ENCODE data around the gene DDX24.

The DDX24 gene
- total RNA-seq: 419 to 503 (median 459) reads per million in 4 experiments

GRCh38 chr14:94080621-94081385 is at the start of gene DDX24, which contains the start of gene IFI27L1:
Gene DDX24, minus strand, starts transcription at chr14:94081202. Its CDS starts 1,460 bp downstream, at chr14:94079742.
Gene IFI27L1, plus strand, starts transcription at chr14:94081310. Its CDS starts 15,628 bp downstream, at chr14:94096938.
- peak; percentile 91 for DNase-seq

GRCh38 chr14:94129758-94130414 is 48.9 kb upstream of the DDX24 start:
- DNase-seq: peak; percentile 17

GRCh38 chr14:94129111-94129757 is 48.2 kb upstream of the DDX24 start, which contains the start of gene IFI27L2:
Gene IFI27L2, minus strand, starts transcription at chr14:94129604. Its CDS starts 40 bp downstream, at chr14:94129564.
- peak; percentile 66 for DNase-seq

- no peak for DNase-seq
These were observed 47.3 kb upstream of the DDX24 start for GRCh38 chr14:94128216-94128839.

- no peak for DNase-seq
These were observed 46.3 kb upstream of the DDX24 start for GRCh38 chr14:94127330-94127729.

GRCh38 chr14:94126800-94127199 is 45.8 kb upstream of the DDX24 start:
- no peak for DNase-seq

GRCh38 chr14:94126419-94126677 is 45.3 kb upstream of the DDX24 start:
- DNase-seq: no peak

- no peak for DNase-seq
These were observed 44.8 kb upstream of the DDX24 start for GRCh38 chr14:94125659-94126418.

- no peak for DNase-seq
These were observed 43.8 kb upstream of the DDX24 start for GRCh38 chr14:94124582-94125377.

- no peak for DNase-seq
These were observed 42.9 kb upstream of the DDX24 start for GRCh38 chr14:94123868-94124267.

- no peak for DNase-seq
These were observed 42.3 kb upstream of the DDX24 start for GRCh38 chr14:94123296-94123695.

GRCh38 chr14:94122438-94122837 is 41.4 kb upstream of the DDX24 start:
- DNase-seq: no peak

- DNase-seq: no peak
These were observed 40.5 kb upstream of the DDX24 start for GRCh38 chr14:94121485-94121884.

GRCh38 chr14:94120667-94121340 is 39.8 kb upstream of the DDX24 start:
- no peak for DNase-seq

- DNase-seq: no peak
These were observed 38.1 kb upstream of the DDX24 start for GRCh38 chr14:94119071-94119470.

- no peak for DNase-seq
These were observed 36.9 kb upstream of the DDX24 start for GRCh38 chr14:94117856-94118255.

- no peak for DNase-seq
These were observed 35.7 kb upstream of the DDX24 start for GRCh38 chr14:94116701-94117100.

- DNase-seq: no peak
These were observed 34.6 kb upstream of the DDX24 start for GRCh38 chr14:94115631-94116030.

- no peak for DNase-seq
These were observed 34.1 kb upstream of the DDX24 start for GRCh38 chr14:94115058-94115591.

- no peak for DNase-seq
These were observed 33.6 kb upstream of the DDX24 start for GRCh38 chr14:94114589-94115057.

All from effector CD8-positive, alpha-beta T cell (primary cell).